ENCODE data around the gene AJAP1.

DNA sequence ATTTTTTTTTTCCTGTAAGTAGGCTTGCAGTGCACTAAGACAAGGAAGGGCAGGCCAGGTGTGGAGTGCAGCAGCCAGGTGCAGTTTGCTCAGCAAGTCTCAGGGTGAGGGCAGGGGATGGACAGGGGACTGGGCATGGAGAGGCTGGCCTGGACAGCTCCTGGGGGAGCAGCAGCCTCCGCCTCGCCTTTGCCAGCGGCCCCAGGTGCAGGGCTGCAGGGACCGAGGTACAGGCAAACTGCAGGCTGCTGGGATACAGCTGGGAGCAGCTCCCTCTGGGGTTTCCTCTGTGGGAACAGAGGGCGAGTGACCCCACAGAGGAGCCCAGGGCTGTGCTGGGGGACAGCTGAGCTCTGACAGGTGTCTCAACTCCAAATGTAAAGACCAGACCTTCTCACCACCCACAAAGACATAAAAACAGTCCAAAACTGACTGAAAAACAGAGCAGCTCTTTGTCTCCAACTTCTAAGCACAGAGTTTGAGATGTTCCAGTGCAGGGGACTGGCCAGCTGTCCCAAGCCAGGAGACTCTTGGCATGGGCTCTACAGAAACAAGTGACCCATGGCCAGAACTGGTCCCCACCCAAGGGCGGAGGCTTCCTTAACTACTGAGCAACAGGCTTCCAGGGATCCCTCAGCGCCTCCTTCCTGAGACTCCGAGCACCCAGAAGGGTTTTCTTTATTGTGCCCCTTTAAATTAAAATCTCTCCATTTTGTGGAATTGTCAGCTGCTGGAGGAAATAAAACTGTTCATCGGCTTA is 27.7 kb upstream of the AJAP1 start:
- TF ChIP-seq, protein P1, sequence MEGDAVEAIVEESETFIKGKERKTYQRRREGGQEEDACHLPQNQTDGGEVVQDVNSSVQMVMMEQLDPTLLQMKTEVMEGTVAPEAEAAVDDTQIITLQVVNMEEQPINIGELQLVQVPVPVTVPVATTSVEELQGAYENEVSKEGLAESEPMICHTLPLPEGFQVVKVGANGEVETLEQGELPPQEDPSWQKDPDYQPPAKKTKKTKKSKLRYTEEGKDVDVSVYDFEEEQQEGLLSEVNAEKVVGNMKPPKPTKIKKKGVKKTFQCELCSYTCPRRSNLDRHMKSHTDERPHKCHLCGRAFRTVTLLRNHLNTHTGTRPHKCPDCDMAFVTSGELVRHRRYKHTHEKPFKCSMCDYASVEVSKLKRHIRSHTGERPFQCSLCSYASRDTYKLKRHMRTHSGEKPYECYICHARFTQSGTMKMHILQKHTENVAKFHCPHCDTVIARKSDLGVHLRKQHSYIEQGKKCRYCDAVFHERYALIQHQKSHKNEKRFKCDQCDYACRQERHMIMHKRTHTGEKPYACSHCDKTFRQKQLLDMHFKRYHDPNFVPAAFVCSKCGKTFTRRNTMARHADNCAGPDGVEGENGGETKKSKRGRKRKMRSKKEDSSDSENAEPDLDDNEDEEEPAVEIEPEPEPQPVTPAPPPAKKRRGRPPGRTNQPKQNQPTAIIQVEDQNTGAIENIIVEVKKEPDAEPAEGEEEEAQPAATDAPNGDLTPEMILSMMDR (IDR thresholded peaks at IDR 0.05; ENCODE audit: low read length), result no peak
- TF ChIP-seq EZH2phosphoT487 (IDR thresholded peaks at IDR 0.05; ENCODE audit: low read length), result no peak

Data from MM.1S (cell line).